PFSK-1 (cell line): ENCODE measurements around the gene THSD8.

Source experiments
- FOXP2 ChIP-seq: optimal IDR thresholded peaks from 2 replicates; pipeline ENCODE3; 2011; ENCODE audit warnings: borderline replicate concordance, control low read depth, inconsistent platforms; ENCODE audit not compliant: insufficient read depth; ENCODE audit errors: extremely low read length, extremely low read depth
- POLR2AphosphoS5 ChIP-seq: IDR thresholded peaks from 2 replicates; pipeline ENCODE4 v1.6.1; 2012; ENCODE audit warnings: low read depth, mild to moderate bottlenecking, control low read depth, low read length, moderate library complexity
- REST ChIP-seq, 2 experiments: IDR thresholded peaks; 2 replicates each; pipeline versions ENCODE4 v1.6.1 to v1.8.0; 2011 to 2012; ENCODE audit warnings: low read depth in 2 of 2, low read length in 2 of 2, control low read depth in 1 of 2, inconsistent platforms in 1 of 2, mild to moderate bottlenecking in 1 of 2, moderate library complexity in 1 of 2; ENCODE audit not compliant: insufficient read depth in 1 of 2
- SIN3A ChIP-seq: IDR thresholded peaks from 2 replicates; pipeline ENCODE4 v1.6.1; 2012; ENCODE audit warnings: mild to moderate bottlenecking, low read length, moderate library complexity, borderline replicate concordance; ENCODE audit not compliant: insufficient read depth
- TAF1 ChIP-seq: IDR thresholded peaks from 2 replicates; pipeline ENCODE4 v1.6.1; 2012; ENCODE audit warnings: low read length, control low read depth, borderline replicate concordance; ENCODE audit not compliant: insufficient read depth

The THSD8 gene

GRCh38 chr19:12783291-12783848 lies 18.5 kb upstream of the THSD8 start:
- no peak for TF ChIP-seq FOXP2
- TF ChIP-seq SIN3A, result no peak
- TF ChIP-seq TAF1, result no peak
- TF ChIP-seq POLR2AphosphoS5, result no peak
- no peak for TF ChIP-seq REST (IDR thresholded peaks at IDR 0.05; ENCODE audit: insufficient read depth in 1 of 2, low read depth in 2 of 2, low read length in 2 of 2)

GRCh38 chr19:12783849-12784393 lies 17.9 kb upstream of the THSD8 start:
- TF ChIP-seq SIN3A, result no peak
- no peak for TF ChIP-seq FOXP2
- no peak for TF ChIP-seq TAF1
- no peak for TF ChIP-seq POLR2AphosphoS5

- TF ChIP-seq FOXP2 (no peak), TAF1 (no peak; the same call in 1 of the 2 replicates), POLR2AphosphoS5 (no peak), SIN3A (no peak), REST (IDR thresholded peaks at IDR 0.05; ENCODE audit: insufficient read depth in 1 of 2, low read depth in 2 of 2, low read length in 2 of 2) (no peak)
Measured at GRCh38 chr19:12784394-12784870, 17.4 kb upstream of the THSD8 start.

- no peak for TF ChIP-seq POLR2AphosphoS5
- no peak; the same call in 1 of the 2 replicates for TF ChIP-seq TAF1
- TF ChIP-seq REST (IDR thresholded peaks at IDR 0.05; ENCODE audit: insufficient read depth in 1 of 2, low read depth in 2 of 2, low read length in 2 of 2), result no peak
- TF ChIP-seq SIN3A, result no peak
- no peak for TF ChIP-seq FOXP2
Measured at GRCh38 chr19:12784871-12785430, 16.9 kb upstream of the THSD8 start.

- TF ChIP-seq FOXP2 (no peak), TAF1 (no peak), REST (IDR thresholded peaks at IDR 0.05; ENCODE audit: insufficient read depth in 1 of 2, low read depth in 2 of 2, low read length in 2 of 2) (no peak), SIN3A (no peak), POLR2AphosphoS5 (no peak)
Measured at GRCh38 chr19:12785431-12786031, 16.3 kb upstream of the THSD8 start.
